Measurements from ENCODE around the gene PIGQ. TPM values are rescaled to one million over a fixed set of nuclear protein-coding genes. Genes with fewer than 3 reads are reported as not detected.

PIGQ gene
- total RNA-seq, 1 donor from 2014 or later = 70.2 TPM

GRCh38 chr16:580141-580945 lies 10.6 kb downstream of the PIGQ start:
- Histone ChIP-seq H3K36me3 (peaks cover 14 to 17% of the 10 kb centered on the region in 2 donors), H3K27ac (no peak overlapping the region), H3K27me3 (no peaks in the 10 kb centered on the region), H3K4me3 (no peak overlapping the region), H3K9me3 (no peaks in the 10 kb centered on the region), H3K4me1 (no peaks in the 10 kb centered on the region)
- DNase-seq (ENCODE audit: low spot score in 2 of 2) = no peak
- no peak for TF ChIP-seq CTCF (IDR thresholded peaks at IDR 0.05)
- intact Hi-C loops (cut with DNase I) = no loop called here

- peaks cover 7 to 11% of the 10 kb centered on the region in 2 donors for H3K36me3 ChIP-seq
- H3K9me3 ChIP-seq = no peaks in the 10 kb centered on the region
- H3K4me3 ChIP-seq = no peak overlapping the region
- H3K27me3 ChIP-seq = no peaks in the 10 kb centered on the region
- TF ChIP-seq CTCF (IDR thresholded peaks at IDR 0.05) = no peak
- intact Hi-C loops (cut with DNase I) = no loop called here
- H3K27ac ChIP-seq = no peak overlapping the region
- no peak for DNase-seq (ENCODE audit: low spot score in 2 of 2)
- no peaks in the 10 kb centered on the region for H3K4me1 ChIP-seq
These were observed 11.3 kb downstream of the PIGQ start for GRCh38 chr16:580946-581498.

GRCh38 chr16:582218-582613 lies 12.4 kb downstream of the PIGQ start:
- Histone ChIP-seq H3K4me1 (peaks cover 0 to 2% of the 10 kb centered on the region in 2 donors), H3K27me3 (no peaks in the 10 kb centered on the region), H3K9me3 (no peaks in the 10 kb centered on the region), H3K4me3 (no peak overlapping the region), H3K36me3 (peaks cover 7% of the 10 kb centered on the region in 2 donors), H3K27ac (no peak overlapping the region)
- intact Hi-C loops (cut with DNase I) = no loop called here
- DNase-seq (ENCODE audit: low spot score in 2 of 2) = no peak
- TF ChIP-seq CTCF (IDR thresholded peaks at IDR 0.05) = no peak

GRCh38 chr16:582614-583331 lies 13.0 kb downstream of the PIGQ start:
- Histone ChIP-seq H3K4me3 (no peak overlapping the region), H3K9me3 (no peaks in the 10 kb centered on the region), H3K36me3 (peaks cover 7% of the 10 kb centered on the region in 2 donors), H3K4me1 (peaks cover under 1 to 7% of the 10 kb centered on the region in 2 donors), H3K27ac (no peak overlapping the region), H3K27me3 (no peaks in the 10 kb centered on the region)
- intact Hi-C loops (cut with DNase I) = no loop called here
- TF ChIP-seq CTCF (IDR thresholded peaks at IDR 0.05) = no peak
- DNase-seq (ENCODE audit: low spot score in 2 of 2) = no peak

- intact Hi-C loops (cut with DNase I) = no loop called here
- H3K27ac ChIP-seq = no peak overlapping the region
- H3K4me3 ChIP-seq = no peak overlapping the region
- peaks cover 7% of the 10 kb centered on the region in 2 donors for H3K36me3 ChIP-seq
- no peaks in the 10 kb centered on the region for H3K9me3 ChIP-seq
- no peak for TF ChIP-seq CTCF (IDR thresholded peaks at IDR 0.05)
- no peaks in the 10 kb centered on the region for H3K27me3 ChIP-seq
- no peak for DNase-seq (ENCODE audit: low spot score in 2 of 2)
- H3K4me1 ChIP-seq = peaks cover 7 to 13% of the 10 kb centered on the region in 2 donors
These were observed 13.7 kb downstream of the PIGQ start for GRCh38 chr16:583470-583814.
